Activated CD4-positive, alpha-beta T cell treated with anti-CD3 and anti-CD28 coated beads, Interleukin-2, amount 10 ng/mL, durations not matched to agents 24 days and 14 days (primary cell): ENCODE measurements around the gene MEX3B. TPM values are rescaled to one million over a fixed set of nuclear protein-coding genes. Genes with fewer than 3 reads are reported as not detected.
"Not testable (repeated sequence)": the region's sequence is repeated elsewhere in the genome, so short reads cannot be mapped to it uniquely, and the experiment has no call there.

ENCODE experiments used
- DNase-seq: peaks from one replicate; pipeline ENCODE4 v3.0.0; 2022
- H3K27ac Mint-ChIP-seq: one replicate; pipeline ENCODE4 v1.8.0; 2022; ENCODE audit warnings: mild to moderate bottlenecking, mixed read lengths
- H3K27me3 Mint-ChIP-seq: one replicate; pipeline ENCODE4 v1.8.0; 2022; ENCODE audit warnings: mixed read lengths
- H3K36me3 Mint-ChIP-seq: one replicate; pipeline ENCODE4 v1.8.0; 2022; ENCODE audit warnings: low read depth, mild to moderate bottlenecking, mixed read lengths
- H3K4me1 Mint-ChIP-seq: one replicate; pipeline ENCODE4 v1.8.0; 2021; ENCODE audit warnings: mixed read lengths
- H3K4me3 Mint-ChIP-seq: one replicate; pipeline ENCODE4 v1.8.0; 2022; ENCODE audit warnings: mild to moderate bottlenecking, moderate library complexity, mixed read lengths
- H3K9me3 Mint-ChIP-seq: one replicate; pipeline ENCODE4 v1.8.0; 2021; ENCODE audit warnings: mixed read lengths
- intact Hi-C: fragments of 100-400 bp; cut with micrococcal nuclease; formaldehyde crosslinking; loops from one replicate; pipeline ENCODE4 v1.15.1; 2023
- total RNA-seq: library from RNA; stranded (reverse); gene quantifications from 2 replicates; pipeline ENCODE4 v1.2.3, GENCODE V29; 2022

The MEX3B gene
- total RNA-seq, 1 donor from 2014 or later: 1.1 TPM

DNA sequence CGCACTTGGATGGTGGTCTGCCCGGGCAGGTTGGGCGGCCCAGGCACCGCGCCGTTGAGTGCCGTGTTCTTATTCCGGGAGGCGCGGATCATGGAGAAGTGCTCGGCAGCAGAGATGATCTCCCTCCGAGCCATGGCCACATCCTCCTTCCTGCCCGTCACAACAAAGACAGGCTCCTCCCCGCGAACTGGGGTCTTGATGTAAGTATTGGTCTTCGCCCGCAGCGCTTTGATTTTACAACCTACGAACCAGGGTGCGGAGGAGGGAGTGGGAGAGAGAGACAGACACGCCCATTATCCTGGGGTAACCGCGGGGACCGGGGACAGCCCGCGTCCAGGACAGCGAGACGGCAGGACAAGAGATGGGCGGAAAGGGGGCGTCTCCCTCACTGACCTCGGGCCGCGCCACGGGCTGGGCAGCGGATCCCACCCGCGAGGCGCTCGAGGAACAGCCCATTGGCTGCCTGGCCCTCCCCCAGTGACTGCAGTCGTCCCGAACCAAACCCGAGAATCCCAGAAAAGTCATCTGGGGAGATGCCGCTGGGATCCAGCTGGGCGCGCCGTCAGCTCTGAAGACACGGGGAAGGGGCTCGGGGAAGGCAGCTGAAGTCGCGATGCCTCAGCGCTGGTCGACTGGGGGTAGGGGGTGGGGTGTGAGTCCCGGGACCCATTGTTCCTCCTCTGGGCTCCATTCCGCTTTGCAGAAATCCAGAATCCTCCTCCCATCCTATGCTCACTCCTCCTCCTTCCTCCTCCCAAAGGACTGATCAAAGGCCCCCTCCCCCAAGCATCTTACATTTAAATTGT lies 1.2 kb downstream of the MEX3B start:
- Mint-ChIP-seq H3K4me3 (peak overlapping the region; percentile 91), H3K9me3 (no peaks in the 10 kb centered on the region), H3K27ac (peak overlapping the region; percentile 25), H3K36me3 (no peaks in the 10 kb centered on the region), H3K4me1 (peaks cover 17% of the 10 kb centered on the region), H3K27me3 (peaks cover 36% of the 10 kb centered on the region)
- peak; percentile 80 for DNase-seq
- intact Hi-C loops: loop anchor here (5.0 to 10.0 kb wide), 4 partner anchors 562 to 1060 kb away; partner anchors contain the start of gene MESD

DNA sequence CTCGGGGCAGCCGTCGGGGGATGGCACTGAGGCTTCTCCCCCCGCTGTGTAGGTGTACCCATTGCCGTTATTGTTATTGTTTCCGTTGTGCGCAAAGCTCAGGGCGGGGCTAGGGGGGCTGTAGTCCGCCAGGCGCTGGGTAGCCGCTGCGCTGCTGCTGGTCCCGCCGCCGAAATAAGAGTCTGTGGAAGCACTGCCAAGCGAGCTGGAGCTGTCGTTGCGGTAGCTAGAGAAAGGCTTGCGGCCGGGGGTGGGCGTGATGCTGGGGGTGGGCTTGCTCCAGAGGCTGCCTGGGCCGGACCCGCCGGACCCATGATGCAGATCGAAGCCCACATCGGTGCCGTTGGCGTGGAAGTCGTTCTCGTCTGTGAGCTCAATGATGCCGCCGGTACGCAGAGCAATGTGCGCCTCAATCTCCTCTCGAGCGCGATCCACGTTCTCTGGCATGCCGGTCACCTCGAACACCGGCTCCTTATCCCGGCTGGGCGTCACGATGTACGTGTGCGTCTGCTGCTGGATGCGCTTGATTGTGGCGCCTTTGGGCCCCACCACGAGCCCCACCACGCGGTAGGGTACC lies 1.9 kb downstream of the MEX3B start:
- peaks cover 29% of the 10 kb centered on the region for H3K27me3 Mint-ChIP-seq
- peak overlapping the region; percentile 91 for H3K4me3 Mint-ChIP-seq
- intact Hi-C loops: loop anchor here (10.0 kb wide), 2 partner anchors 779 to 1059 kb away; partner anchors contain the start of gene MESD
- H3K4me1 Mint-ChIP-seq: peaks cover 17% of the 10 kb centered on the region
- no peak for DNase-seq
- no peak overlapping the region for H3K27ac Mint-ChIP-seq
- no peaks in the 10 kb centered on the region for H3K9me3 Mint-ChIP-seq
- no peaks in the 10 kb centered on the region for H3K36me3 Mint-ChIP-seq

DNA sequence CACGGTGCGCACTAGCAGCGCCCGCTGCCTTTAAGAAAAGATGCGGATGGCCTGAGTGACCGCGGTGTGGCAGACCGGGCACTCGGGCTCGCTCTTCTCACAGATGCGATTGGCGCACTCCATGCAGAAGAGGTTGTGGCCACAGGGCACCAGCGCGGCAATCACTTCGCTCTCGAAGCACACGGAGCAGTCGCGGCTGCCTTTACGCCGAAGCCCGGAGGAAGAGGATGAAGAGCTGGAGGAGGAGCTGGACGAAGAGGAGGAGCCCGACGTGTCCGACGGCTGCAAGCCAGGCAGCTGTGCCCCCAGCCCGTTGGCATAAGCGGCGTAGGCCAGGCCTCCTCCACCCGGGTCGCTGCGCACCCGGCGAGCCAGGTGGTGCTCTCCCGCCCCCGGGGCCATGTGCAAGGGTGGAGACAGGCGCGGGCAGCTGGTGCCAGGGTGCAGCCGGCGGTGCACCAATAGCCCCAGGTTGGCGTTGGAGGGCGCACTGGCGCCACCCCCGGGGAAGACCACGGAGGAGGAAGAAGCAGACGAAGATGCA lies 2.6 kb downstream of the MEX3B start:
- no peaks in the 10 kb centered on the region for H3K9me3 Mint-ChIP-seq
- peaks cover 23% of the 10 kb centered on the region for H3K27me3 Mint-ChIP-seq
- peaks cover 17% of the 10 kb centered on the region for H3K4me1 Mint-ChIP-seq
- intact Hi-C loops: loop anchor here (10.0 kb wide), 2 partner anchors 778 to 1058 kb away; partner anchors contain the start of gene MESD
- no peak overlapping the region for H3K27ac Mint-ChIP-seq
- H3K36me3 Mint-ChIP-seq: no peaks in the 10 kb centered on the region
- DNase-seq: no peak
- peak overlapping the region; percentile 63 for H3K4me3 Mint-ChIP-seq

DNA sequence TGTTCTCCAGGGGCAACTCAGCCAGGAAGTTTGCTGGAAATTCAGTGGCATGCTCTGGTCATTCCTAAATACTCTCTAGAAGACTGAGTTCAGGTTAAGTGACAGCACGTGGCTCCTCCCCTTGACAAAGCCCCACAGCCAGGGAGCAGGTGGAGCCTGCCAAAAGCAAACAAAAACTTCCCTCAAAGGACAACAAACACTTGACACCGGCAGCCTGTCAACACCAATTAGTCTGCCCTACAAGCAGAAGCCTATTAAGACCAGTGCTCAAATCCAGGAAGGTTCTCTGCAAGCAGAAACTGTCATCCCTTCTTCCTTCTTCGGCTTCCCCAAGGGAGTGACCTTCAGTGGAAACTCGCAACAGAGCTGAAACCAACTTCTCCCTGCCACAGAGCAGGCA lies 5.0 kb downstream of the MEX3B start:
- Mint-ChIP-seq H3K27me3 (peaks cover 15% of the 10 kb centered on the region), H3K9me3 (no peaks in the 10 kb centered on the region), H3K4me3 (no peak overlapping the region), H3K4me1 (peaks cover 10% of the 10 kb centered on the region), H3K36me3 (no peaks in the 10 kb centered on the region), H3K27ac (no peak overlapping the region)
- intact Hi-C loops: loop anchor here (10.0 kb wide), 2 partner anchors 776 to 1056 kb away; partner anchors contain the start of gene MESD
- no peak for DNase-seq

DNA sequence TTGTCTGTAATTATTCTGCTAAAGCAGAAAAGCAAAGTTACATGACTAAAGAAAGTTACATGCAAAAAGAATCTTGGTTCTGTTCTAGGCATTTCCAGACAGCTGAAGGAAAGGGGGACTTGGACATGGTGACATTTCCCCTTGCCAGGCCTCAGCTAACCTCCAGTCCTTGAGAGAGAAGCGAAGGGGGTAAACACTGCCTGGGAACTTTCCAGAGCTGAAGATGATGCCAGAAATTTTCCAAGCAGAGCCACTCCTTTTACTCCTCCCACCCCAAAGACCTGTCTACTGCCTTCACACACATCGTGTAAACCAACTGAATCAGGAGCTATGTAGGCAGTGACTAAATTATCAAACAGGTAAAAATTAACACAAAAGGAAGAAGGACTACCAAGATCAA lies 5.4 kb downstream of the MEX3B start:
- no peak for DNase-seq
- Mint-ChIP-seq H3K27ac (no peak overlapping the region), H3K36me3 (no peaks in the 10 kb centered on the region), H3K9me3 (no peaks in the 10 kb centered on the region), H3K4me3 (no peak overlapping the region), H3K27me3 (peaks cover 15% of the 10 kb centered on the region), H3K4me1 (peaks cover 10% of the 10 kb centered on the region)
- intact Hi-C loops: loop anchor here (10.0 kb wide), 2 partner anchors 776 to 1056 kb away; partner anchors contain the start of gene MESD

DNA sequence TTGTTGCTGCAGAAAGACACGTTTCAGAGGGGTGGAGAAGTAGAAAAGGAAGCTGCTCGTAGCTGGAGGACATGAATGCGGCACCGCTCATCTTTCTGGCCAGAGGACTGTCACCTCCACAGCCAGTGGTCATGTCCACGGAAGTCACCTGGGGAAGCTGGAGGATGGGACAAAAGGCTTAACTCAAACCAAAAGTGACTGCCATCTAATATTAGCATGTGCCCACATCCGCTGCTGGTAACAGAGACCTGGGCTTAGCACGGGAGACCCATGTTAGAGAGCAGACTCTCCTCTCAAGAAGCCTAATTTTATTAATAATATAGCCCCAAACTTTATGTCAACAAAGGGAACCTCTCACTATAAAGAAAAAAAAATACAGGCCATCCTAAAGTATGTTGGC lies 5.9 kb downstream of the MEX3B start:
- no peak overlapping the region for H3K27ac Mint-ChIP-seq
- no peaks in the 10 kb centered on the region for H3K36me3 Mint-ChIP-seq
- H3K27me3 Mint-ChIP-seq: peaks cover 10% of the 10 kb centered on the region
- DNase-seq: no peak
- no peaks in the 10 kb centered on the region for H3K9me3 Mint-ChIP-seq
- H3K4me3 Mint-ChIP-seq: no peak overlapping the region
- intact Hi-C loops: loop anchor here (10.0 kb wide), 2 partner anchors 775 to 1055 kb away; partner anchors contain the start of gene MESD
- peaks cover 5% of the 10 kb centered on the region for H3K4me1 Mint-ChIP-seq

DNA sequence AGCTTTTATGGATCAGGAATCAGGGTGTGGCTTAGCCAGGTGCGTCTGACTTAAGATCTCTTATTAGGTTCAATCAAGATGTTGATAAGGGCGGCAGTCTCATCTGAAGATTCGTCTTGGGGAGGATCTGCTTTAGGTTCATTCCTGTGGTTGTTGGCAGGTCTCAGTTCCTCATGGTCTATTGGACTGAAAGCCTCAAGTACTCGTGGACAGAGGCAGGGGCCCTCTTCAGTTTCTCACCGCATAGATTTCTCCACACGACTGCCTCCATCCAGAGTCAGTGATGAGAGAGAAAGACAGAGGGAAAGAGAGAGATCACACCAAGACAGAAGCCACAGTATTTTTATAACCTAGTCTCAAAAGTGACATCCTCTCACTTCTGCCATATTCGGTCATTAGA lies 9.4 kb downstream of the MEX3B start:
- DNase-seq: no peak
- no peaks in the 10 kb centered on the region for H3K4me1 Mint-ChIP-seq
- H3K36me3 Mint-ChIP-seq: no peaks in the 10 kb centered on the region
- intact Hi-C loops: no loop called here
- no peak overlapping the region for H3K4me3 Mint-ChIP-seq
- H3K27ac Mint-ChIP-seq: no peak overlapping the region
- peaks cover 11% of the 10 kb centered on the region for H3K27me3 Mint-ChIP-seq
- H3K9me3 Mint-ChIP-seq: no peaks in the 10 kb centered on the region

DNA sequence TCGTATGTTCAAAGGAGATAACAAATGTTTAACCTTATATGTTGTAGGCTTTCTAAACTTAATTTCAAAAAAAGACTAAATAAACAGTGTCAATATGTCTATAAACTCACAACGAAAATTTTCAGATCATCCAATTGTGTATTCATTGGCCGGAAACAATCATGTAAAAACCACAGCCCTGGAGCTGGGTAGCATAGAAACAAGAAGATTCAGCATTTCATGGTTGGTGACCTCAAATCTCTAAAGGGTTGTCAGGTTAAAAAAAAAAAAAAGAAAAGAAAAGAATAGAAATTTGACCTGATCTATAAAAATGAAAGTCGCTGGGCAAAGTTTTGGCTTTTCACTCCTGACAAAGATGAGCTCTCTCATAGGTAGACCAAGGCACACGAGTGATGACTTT lies 13.9 kb downstream of the MEX3B start:
- Mint-ChIP-seq H3K4me1 (no peaks in the 10 kb centered on the region), H3K4me3 (no peak overlapping the region), H3K27me3 (peaks cover 8% of the 10 kb centered on the region), H3K9me3 (no peaks in the 10 kb centered on the region), H3K27ac (no peak overlapping the region), H3K36me3 (no peaks in the 10 kb centered on the region)
- intact Hi-C loops: no loop called here
- DNase-seq: no peak

DNA sequence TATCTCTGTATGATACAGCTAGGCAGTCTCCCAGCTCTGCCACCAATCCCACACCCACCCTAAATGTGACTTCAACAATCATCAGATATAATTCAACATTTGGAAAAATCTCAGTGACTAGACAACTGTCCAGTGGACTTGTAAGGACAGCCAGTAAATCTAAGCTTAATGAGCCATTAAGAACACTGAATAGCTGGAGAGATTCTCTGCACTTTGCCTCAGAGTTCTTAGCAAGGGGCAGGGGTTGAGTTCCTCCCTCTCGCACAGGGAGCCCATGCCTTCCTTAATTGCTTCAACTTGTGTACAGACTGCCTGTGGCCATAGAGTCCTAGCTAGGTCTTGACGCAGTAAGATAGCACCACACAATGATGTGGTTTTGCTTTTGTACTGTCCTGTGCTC lies 15.6 kb downstream of the MEX3B start:
- no peaks in the 10 kb centered on the region for H3K36me3 Mint-ChIP-seq
- no peak overlapping the region for H3K4me3 Mint-ChIP-seq
- DNase-seq: no peak
- intact Hi-C loops: no loop called here
- no peaks in the 10 kb centered on the region for H3K9me3 Mint-ChIP-seq
- no peaks in the 10 kb centered on the region for H3K4me1 Mint-ChIP-seq
- no peak overlapping the region for H3K27ac Mint-ChIP-seq
- peaks cover 8% of the 10 kb centered on the region for H3K27me3 Mint-ChIP-seq

DNA sequence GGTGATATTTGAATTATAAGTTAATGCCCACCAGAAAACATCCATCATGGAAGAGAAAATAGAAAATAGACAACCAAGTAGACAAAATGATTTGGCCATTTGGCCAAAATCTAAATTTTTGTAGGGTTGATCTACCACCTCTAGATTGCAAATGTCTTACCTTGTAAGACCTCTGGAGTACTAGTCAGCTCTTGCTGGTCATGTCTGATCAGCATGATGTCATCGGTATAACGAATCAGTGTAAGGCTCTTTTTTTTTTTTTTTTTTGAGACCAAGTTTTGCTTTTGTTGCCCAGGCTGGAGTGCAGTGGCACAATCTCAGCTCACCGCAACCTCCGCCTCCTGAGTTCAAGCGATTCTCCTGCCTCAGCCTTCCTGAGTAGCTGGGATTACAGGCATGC lies 17.7 kb downstream of the MEX3B start:
- intact Hi-C loops: not testable (repeated sequence)

DNA sequence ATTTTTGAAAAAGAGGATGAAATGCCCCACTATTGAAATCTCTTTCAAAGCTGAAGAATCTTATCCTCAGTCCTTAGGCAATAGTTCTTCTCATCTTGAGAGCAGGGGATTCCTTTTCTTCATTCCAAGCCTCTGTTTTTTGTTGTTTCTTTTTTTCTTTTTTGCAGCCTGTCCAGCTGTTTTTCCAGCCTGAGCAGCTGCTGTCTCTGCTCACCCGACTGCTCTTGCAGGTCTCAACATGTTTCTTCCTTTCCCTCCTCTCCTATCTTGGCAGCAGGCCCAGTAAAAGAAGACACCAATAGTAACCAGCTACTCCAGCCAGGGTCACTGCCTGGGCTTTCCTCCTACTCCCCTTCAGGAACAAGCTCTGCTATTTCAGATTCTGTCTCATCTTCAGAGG lies 23.8 kb downstream of the MEX3B start:
- no peak for DNase-seq
- H3K27ac Mint-ChIP-seq: no peak overlapping the region
- no peaks in the 10 kb centered on the region for H3K9me3 Mint-ChIP-seq
- intact Hi-C loops: no loop called here
- no peak overlapping the region for H3K4me3 Mint-ChIP-seq
- no peaks in the 10 kb centered on the region for H3K36me3 Mint-ChIP-seq
- no peaks in the 10 kb centered on the region for H3K4me1 Mint-ChIP-seq
- H3K27me3 Mint-ChIP-seq: peaks cover 4% of the 10 kb centered on the region

More for the DNA sequence above, 17.7 kb downstream of the MEX3B start:
- H3K27me3 Mint-ChIP-seq, H3K9me3 Mint-ChIP-seq, DNase-seq, H3K27ac Mint-ChIP-seq, H3K36me3 Mint-ChIP-seq, H3K4me1 Mint-ChIP-seq, H3K4me3 Mint-ChIP-seq: not testable (repeated sequence)

DNA sequence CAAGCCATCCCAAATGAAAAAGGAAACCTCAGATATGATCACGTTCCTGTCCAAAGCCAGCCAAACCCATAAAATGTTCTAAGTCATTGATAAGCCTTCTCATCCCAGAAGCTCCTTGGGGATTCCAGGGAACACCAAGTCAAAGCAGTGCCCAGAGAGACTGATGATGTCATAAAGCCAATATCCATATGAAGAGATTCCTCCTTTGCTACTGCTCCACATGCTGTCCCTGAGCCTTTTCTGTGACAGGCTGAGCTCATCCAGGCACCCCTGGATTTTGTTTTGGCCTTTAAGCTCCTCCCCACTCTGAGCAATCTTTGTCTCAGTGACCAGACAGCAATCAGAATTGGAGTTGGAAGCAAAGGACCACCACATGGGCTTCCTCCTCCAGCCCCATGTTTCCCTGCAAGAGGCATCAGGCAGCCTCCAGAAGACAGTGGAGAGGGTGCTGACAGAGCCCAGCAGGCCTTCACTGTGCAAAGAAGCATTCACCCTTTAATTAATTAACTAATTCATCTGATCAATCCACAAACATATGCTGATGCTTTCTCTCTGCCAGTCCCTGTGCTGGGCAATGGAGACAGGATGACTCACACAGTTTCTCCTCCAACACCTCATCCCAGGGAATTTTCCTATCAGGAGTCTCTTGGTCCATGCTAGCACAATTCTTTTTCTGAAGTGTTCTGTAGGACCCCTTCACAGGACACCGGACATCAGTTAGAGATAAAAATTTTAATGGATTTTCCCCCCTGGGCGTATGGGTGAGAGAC lies 25.0 kb downstream of the MEX3B start:
- Mint-ChIP-seq H3K27ac (no peak overlapping the region), H3K4me1 (no peaks in the 10 kb centered on the region), H3K9me3 (no peaks in the 10 kb centered on the region), H3K27me3 (peaks cover 4% of the 10 kb centered on the region), H3K4me3 (no peak overlapping the region), H3K36me3 (no peaks in the 10 kb centered on the region)
- intact Hi-C loops: no loop called here
- no peak for DNase-seq

DNA sequence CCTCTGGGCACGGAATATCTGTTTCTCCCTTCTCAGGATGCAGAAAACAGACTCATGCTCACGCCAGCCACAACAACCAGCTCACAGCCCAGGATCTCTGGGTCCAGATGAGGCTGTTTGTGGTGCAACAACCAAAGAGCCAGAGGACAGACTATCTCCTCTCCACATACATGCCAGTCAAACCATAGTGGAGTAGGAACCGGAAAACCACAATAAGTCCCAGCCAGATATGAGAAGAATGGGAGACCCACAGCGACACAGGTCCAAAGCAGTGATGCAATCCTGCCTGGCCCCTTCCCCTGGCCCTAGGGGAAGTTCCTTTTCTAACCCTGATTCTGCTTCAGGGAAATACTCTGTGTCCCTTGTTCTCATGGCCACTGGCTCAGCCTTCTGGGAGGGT lies 27.6 kb downstream of the MEX3B start:
- H3K27ac Mint-ChIP-seq: no peak overlapping the region
- no peaks in the 10 kb centered on the region for H3K36me3 Mint-ChIP-seq
- no peak overlapping the region for H3K4me3 Mint-ChIP-seq
- H3K9me3 Mint-ChIP-seq: no peaks in the 10 kb centered on the region
- intact Hi-C loops: no loop called here
- H3K27me3 Mint-ChIP-seq: peaks cover 4% of the 10 kb centered on the region
- DNase-seq: no peak
- no peaks in the 10 kb centered on the region for H3K4me1 Mint-ChIP-seq
